Measurements from ENCODE around the gene SULT2A1.
A peak's percentile ranks its signal among the peaks of the same experiment; 100 is the strongest.

SULT2A1 gene

DNA sequence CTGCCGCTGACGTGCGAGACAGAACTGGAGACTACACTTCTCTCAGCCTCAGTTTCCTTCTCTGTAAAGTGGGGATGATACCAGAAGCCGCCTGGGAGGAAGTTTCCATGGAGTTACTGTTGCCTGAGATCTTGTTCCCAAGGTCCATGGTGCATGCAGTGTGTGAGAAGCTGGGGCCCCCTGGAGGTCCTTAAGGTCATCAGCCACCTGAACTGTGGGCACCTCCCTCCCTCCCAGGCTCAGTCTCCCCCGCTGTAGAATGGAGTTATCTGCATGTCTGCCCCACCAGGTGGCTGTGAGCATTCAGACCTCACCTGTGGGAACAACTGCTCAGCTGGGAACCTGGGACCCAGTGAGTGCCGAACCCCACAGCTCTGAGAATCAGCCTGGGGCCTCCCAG lies 61.7 kb downstream of the SULT2A1 start:
- Histone ChIP-seq H2AFZ (ENCODE audit: low read depth, low read length) (no peak overlapping the region), H4K91ac (ENCODE audit: low read length) (no peak overlapping the region)
- 90% methylated on average over 6 of the region's 6 CpGs for WGBS

GRCh38 chr19:47821460-47822020 lies 64.6 kb downstream of the SULT2A1 start, which contains the start of gene CRX:
CRX (plus strand) TSS chr19:47821937; CDS start chr19:47834444, 12,507 bp downstream.
- no peaks in the 10 kb centered on the region for H3K4me1 ChIP-seq (ENCODE audit: control insufficient read depth, insufficient read depth, low read depth, low read length)
- H3K9me3 ChIP-seq (ENCODE audit: control insufficient read depth, low read length): peaks cover under 1% of the 10 kb centered on the region
- H4K8ac ChIP-seq (ENCODE audit: low read length): no peak within 1 kb of the TSS
- no peak within 1 kb of the TSS for H4K91ac ChIP-seq (ENCODE audit: low read length)
- H3K14ac ChIP-seq (ENCODE audit: low read length in 2 of 2): peak within 1 kb of the TSS in 1 of 2 experiments; percentile 42
- peaks cover 39 to 56% of the 10 kb centered on the region in 2 experiments for H3K27me3 ChIP-seq (ENCODE audit: control insufficient read depth in 1 of 2, insufficient read depth in 1 of 2, low read length in 2 of 2)
- no peaks in the 10 kb centered on the region for H3K79me1 ChIP-seq (replicated peaks; ENCODE audit: low read length, poor library complexity, severe bottlenecking)
- WGBS: 52% methylated on average over 11 of the region's 15 CpGs
- H2AFZ ChIP-seq (ENCODE audit: low read depth, low read length): no peak within 1 kb of the TSS
- H2BK12ac ChIP-seq (ENCODE audit: low read length in 2 of 2): no peak within 1 kb of the TSS
- H3K18ac ChIP-seq (ENCODE audit: low read depth in 1 of 2, low read length in 2 of 2): no peak within 1 kb of the TSS
- H2AK5ac ChIP-seq (ENCODE audit: low read length, severe bottlenecking): no peak within 1 kb of the TSS
- H3K9ac ChIP-seq (ENCODE audit: low read length): no peak within 1 kb of the TSS
- no peaks in the 10 kb centered on the region for H3K36me3 ChIP-seq (ENCODE audit: control insufficient read depth in 1 of 2, insufficient read depth in 2 of 2, low read depth in 1 of 2, low read length in 2 of 2)
- H3K27ac ChIP-seq (ENCODE audit: low read length, poor library complexity, severe bottlenecking): no peak within 1 kb of the TSS
- no peak within 1 kb of the TSS for H3K23ac ChIP-seq (ENCODE audit: low read length in 2 of 2)
- H2BK120ac ChIP-seq (ENCODE audit: low read depth, low read length): no peak within 1 kb of the TSS
- H2BK15ac ChIP-seq (ENCODE audit: low read depth, poor library complexity, severe bottlenecking): no peak within 1 kb of the TSS
- no peak within 1 kb of the TSS for H3K4ac ChIP-seq (ENCODE audit: low read depth in 1 of 2, low read length in 2 of 2)
- no peak within 1 kb of the TSS for H2BK5ac ChIP-seq (ENCODE audit: low read depth, low read length, poor library complexity, severe bottlenecking)
- no peak within 1 kb of the TSS for H3K4me3 ChIP-seq (ENCODE audit: insufficient read depth in 1 of 2, low read depth in 1 of 2, low read length in 2 of 2)
- no peak within 1 kb of the TSS for H3K4me2 ChIP-seq (ENCODE audit: low read length, poor library complexity, severe bottlenecking)
- no peak for DNase-seq

More for the DNA sequence above, 61.7 kb downstream of the SULT2A1 start:
- H2BK5ac ChIP-seq (ENCODE audit: low read depth, low read length, poor library complexity, severe bottlenecking): no peak overlapping the region
- no peak overlapping the region for H3K18ac ChIP-seq (ENCODE audit: low read depth in 1 of 2, low read length in 2 of 2)
- H3K9ac ChIP-seq (ENCODE audit: low read length): no peak overlapping the region
- H3K14ac ChIP-seq (ENCODE audit: low read length in 2 of 2): no peak overlapping the region
- H3K4me1 ChIP-seq (ENCODE audit: control insufficient read depth, insufficient read depth, low read depth, low read length): no peaks in the 10 kb centered on the region
- no peak overlapping the region for H3K4ac ChIP-seq (ENCODE audit: low read depth in 1 of 2, low read length in 2 of 2)
- no peak overlapping the region for H2AK5ac ChIP-seq (ENCODE audit: low read length, severe bottlenecking)
- peaks cover 32 to 51% of the 10 kb centered on the region in 2 experiments for H3K27me3 ChIP-seq (ENCODE audit: control insufficient read depth in 1 of 2, insufficient read depth in 1 of 2, low read length in 2 of 2)
- H2BK120ac ChIP-seq (ENCODE audit: low read depth, low read length): no peak overlapping the region
- H2BK15ac ChIP-seq (ENCODE audit: low read depth, poor library complexity, severe bottlenecking): no peak overlapping the region
- H3K23ac ChIP-seq (ENCODE audit: low read length in 2 of 2): no peak overlapping the region
- no peaks in the 10 kb centered on the region for H3K36me3 ChIP-seq (ENCODE audit: control insufficient read depth in 1 of 2, insufficient read depth in 2 of 2, low read depth in 1 of 2, low read length in 2 of 2)
- DNase-seq: no peak
- H4K8ac ChIP-seq (ENCODE audit: low read length): no peak overlapping the region
- H3K27ac ChIP-seq (ENCODE audit: low read length, poor library complexity, severe bottlenecking): no peak overlapping the region
- no peak overlapping the region for H3K4me2 ChIP-seq (ENCODE audit: low read length, poor library complexity, severe bottlenecking)
- peaks cover 5% of the 10 kb centered on the region for H3K9me3 ChIP-seq (ENCODE audit: control insufficient read depth, low read length)
- no peak overlapping the region for H2BK12ac ChIP-seq (ENCODE audit: low read length in 2 of 2)
- no peak overlapping the region for H3K4me3 ChIP-seq (ENCODE audit: insufficient read depth in 1 of 2, low read depth in 1 of 2, low read length in 2 of 2)
- no peaks in the 10 kb centered on the region for H3K79me1 ChIP-seq (replicated peaks; ENCODE audit: low read length, poor library complexity, severe bottlenecking)
